Panc1 (cell line): ENCODE data around the gene PARVG. TPM values are rescaled to one million over a fixed set of nuclear protein-coding genes. Genes with fewer than 3 reads are reported as not detected.

Experiments used
- ATAC-seq: fragments of 200-7000 bp; cut with Tn5 transposase; 2 replicates; pipeline ENCODE4 v1.9.1; 2020; ENCODE audit warnings: mild to moderate bottlenecking, moderate library complexity
- BruUV-seq: library from RNA; stranded (reverse); fragments of 400-500 nt; replicated peaks from 2 replicates; lab custom pipeline; 2021; lab: Mats Ljungman, UMichigan
- CTCF ChIA-PET: fragments of 300-600 bp; sonication (Branson Sonifier 250); formaldehyde crosslinking; loops from one replicate; lab custom pipeline; 2022; ENCODE audit warnings: antibody characterized with exemption; lab: Charles Lee
- POLR2A ChIA-PET: fragments of 300-600 bp; sonication (Branson Sonifier 250); formaldehyde crosslinking; loops from one replicate; lab custom pipeline; 2022; ENCODE audit warnings: antibody characterized with exemption; lab: Charles Lee
- DNase-seq: peaks from one replicate; pipeline ENCODE4 v3.0.0-alpha.2; 2010; ENCODE audit warnings: low read depth, low spot score
- H3K27ac ChIP-seq: 2 replicates; pipeline ENCODE4 v1.5.1; 2011; ENCODE audit warnings: mild to moderate bottlenecking, low read length, inconsistent platforms
- H3K27me3 ChIP-seq: fragments of 200-500 bp; sonication (Bioruptor generic); 2 replicates; pipeline ENCODE4 v1.6.0; 2014; ENCODE audit warnings: low read length, inconsistent platforms; ENCODE audit not compliant: control insufficient read depth, insufficient read depth
- H3K36me3 ChIP-seq: fragments of 200-500 bp; sonication (Bioruptor generic); 2 replicates; pipeline ENCODE4 v1.5.1; 2014; ENCODE audit warnings: inconsistent platforms, mild to moderate bottlenecking, low read length, moderate library complexity; ENCODE audit not compliant: control insufficient read depth, insufficient read depth
- H3K4me1 ChIP-seq: 2 replicates; pipeline ENCODE4 v1.5.1; 2011; ENCODE audit warnings: inconsistent platforms, mild to moderate bottlenecking, low read length, moderate library complexity; ENCODE audit not compliant: control insufficient read depth, insufficient read depth
- H3K4me3 ChIP-seq, 2 experiments: 2 replicates each; pipeline ENCODE4 v1.5.1; 2011 to 2012; ENCODE audit warnings: low read depth in 2 of 2, low read length in 2 of 2, mild to moderate bottlenecking in 2 of 2, inconsistent platforms in 1 of 2, moderate library complexity in 1 of 2
- H3K9me3 ChIP-seq: fragments of 200-500 bp; sonication (Bioruptor generic); 2 replicates; pipeline ENCODE4 v1.5.1; 2014; ENCODE audit warnings: low read depth, mild to moderate bottlenecking, inconsistent platforms, low read length, moderate library complexity; ENCODE audit not compliant: control insufficient read depth, insufficient read depth
- POLR2AphosphoS5 ChIP-seq: IDR thresholded peaks from 2 replicates; pipeline ENCODE4 v1.6.1; 2012; ENCODE audit warnings: mild to moderate bottlenecking, low read depth, low read length, moderate library complexity
- SIN3A ChIP-seq: IDR thresholded peaks from 2 replicates; pipeline ENCODE4 v1.6.1; 2012; ENCODE audit warnings: low read depth, mild to moderate bottlenecking, low read length, moderate library complexity, borderline replicate concordance; ENCODE audit not compliant: insufficient read depth
- TCF7L2 ChIP-seq: IDR thresholded peaks from 2 replicates; pipeline ENCODE4 v1.6.1; 2011; ENCODE audit warnings: mild to moderate bottlenecking, low read depth, low read length, inconsistent platforms
- in situ Hi-C: cut with HindIII; loops from 2 replicates; pipeline ENCODE4 v1.10.0; 2016; ENCODE audit warnings: low sequenced_read_pairs, low pct_unique_long_range_greater_than_20kb
- intact Hi-C: fragments of 100-400 bp; cut with micrococcal nuclease; formaldehyde crosslinking; loops from one replicate; pipeline ENCODE4 v1.10.0; 2022; ENCODE audit not compliant: unreplicated experiment
- total RNA-seq: library from RNA; stranded (reverse); gene quantifications from one replicate; pipeline ENCODE4 v1.2.1, GENCODE V29; 2021; ENCODE audit not compliant: unreplicated experiment
- TF ChIP-seq, protein P1 (sequence below), 2 experiments: IDR thresholded peaks; 2 replicates each; pipeline ENCODE4 v1.6.1; 2011 to 2012; ENCODE audit warnings: low read depth in 2 of 2, control low read depth in 1 of 2, low read length in 1 of 2, mild to moderate bottlenecking in 1 of 2, moderate library complexity in 1 of 2; ENCODE audit not compliant: insufficient read depth in 1 of 2
- TF ChIP-seq, protein P2 (sequence below): fragments of 450-650 bp; IDR thresholded peaks from 2 replicates; pipeline ENCODE4 v1.5.1; 2017; ENCODE audit warnings: mild to moderate bottlenecking

Gene PARVG
- total RNA-seq, 1 experiment from 2014 or later, result 0.21 TPM

DNA sequence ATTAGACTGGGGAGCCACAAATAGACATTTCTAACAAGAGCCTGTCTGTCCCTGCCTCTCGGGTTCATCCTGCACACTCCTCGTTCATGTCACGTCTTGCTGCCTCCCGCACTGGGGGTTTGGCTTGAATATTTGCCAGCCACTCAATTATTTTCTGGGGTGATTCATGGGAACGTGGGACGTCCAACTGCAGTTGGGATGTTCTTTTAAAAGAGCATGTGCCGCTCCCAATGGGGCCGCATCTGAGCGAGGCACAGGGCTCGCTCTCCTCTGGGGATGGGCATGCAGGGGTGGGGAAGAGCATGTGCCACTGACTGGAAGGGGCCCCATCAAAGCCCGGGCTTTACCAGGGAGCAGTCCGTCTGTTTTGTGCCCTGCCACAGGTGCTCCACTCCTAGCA, 43.4 kb downstream of the PARVG start:
- in situ Hi-C loops, result no loop called here
- Histone ChIP-seq H3K36me3 (no peaks in the 10 kb centered on the region), H3K4me3 (no peak overlapping the region), H3K27me3 (no peaks in the 10 kb centered on the region), H3K9me3 (no peaks in the 10 kb centered on the region), H3K27ac (no peak overlapping the region), H3K4me1 (no peaks in the 10 kb centered on the region)
- TF ChIP-seq SIN3A, result no peak
- TF ChIP-seq, protein P1, sequence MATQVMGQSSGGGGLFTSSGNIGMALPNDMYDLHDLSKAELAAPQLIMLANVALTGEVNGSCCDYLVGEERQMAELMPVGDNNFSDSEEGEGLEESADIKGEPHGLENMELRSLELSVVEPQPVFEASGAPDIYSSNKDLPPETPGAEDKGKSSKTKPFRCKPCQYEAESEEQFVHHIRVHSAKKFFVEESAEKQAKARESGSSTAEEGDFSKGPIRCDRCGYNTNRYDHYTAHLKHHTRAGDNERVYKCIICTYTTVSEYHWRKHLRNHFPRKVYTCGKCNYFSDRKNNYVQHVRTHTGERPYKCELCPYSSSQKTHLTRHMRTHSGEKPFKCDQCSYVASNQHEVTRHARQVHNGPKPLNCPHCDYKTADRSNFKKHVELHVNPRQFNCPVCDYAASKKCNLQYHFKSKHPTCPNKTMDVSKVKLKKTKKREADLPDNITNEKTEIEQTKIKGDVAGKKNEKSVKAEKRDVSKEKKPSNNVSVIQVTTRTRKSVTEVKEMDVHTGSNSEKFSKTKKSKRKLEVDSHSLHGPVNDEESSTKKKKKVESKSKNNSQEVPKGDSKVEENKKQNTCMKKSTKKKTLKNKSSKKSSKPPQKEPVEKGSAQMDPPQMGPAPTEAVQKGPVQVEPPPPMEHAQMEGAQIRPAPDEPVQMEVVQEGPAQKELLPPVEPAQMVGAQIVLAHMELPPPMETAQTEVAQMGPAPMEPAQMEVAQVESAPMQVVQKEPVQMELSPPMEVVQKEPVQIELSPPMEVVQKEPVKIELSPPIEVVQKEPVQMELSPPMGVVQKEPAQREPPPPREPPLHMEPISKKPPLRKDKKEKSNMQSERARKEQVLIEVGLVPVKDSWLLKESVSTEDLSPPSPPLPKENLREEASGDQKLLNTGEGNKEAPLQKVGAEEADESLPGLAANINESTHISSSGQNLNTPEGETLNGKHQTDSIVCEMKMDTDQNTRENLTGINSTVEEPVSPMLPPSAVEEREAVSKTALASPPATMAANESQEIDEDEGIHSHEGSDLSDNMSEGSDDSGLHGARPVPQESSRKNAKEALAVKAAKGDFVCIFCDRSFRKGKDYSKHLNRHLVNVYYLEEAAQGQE (IDR thresholded peaks at IDR 0.05; ENCODE audit: insufficient read depth in 1 of 2, low read depth in 2 of 2, low read length in 1 of 2), result no peak
- TF ChIP-seq, protein P2, sequence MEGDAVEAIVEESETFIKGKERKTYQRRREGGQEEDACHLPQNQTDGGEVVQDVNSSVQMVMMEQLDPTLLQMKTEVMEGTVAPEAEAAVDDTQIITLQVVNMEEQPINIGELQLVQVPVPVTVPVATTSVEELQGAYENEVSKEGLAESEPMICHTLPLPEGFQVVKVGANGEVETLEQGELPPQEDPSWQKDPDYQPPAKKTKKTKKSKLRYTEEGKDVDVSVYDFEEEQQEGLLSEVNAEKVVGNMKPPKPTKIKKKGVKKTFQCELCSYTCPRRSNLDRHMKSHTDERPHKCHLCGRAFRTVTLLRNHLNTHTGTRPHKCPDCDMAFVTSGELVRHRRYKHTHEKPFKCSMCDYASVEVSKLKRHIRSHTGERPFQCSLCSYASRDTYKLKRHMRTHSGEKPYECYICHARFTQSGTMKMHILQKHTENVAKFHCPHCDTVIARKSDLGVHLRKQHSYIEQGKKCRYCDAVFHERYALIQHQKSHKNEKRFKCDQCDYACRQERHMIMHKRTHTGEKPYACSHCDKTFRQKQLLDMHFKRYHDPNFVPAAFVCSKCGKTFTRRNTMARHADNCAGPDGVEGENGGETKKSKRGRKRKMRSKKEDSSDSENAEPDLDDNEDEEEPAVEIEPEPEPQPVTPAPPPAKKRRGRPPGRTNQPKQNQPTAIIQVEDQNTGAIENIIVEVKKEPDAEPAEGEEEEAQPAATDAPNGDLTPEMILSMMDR, result no peak
- TF ChIP-seq POLR2AphosphoS5, result no peak
- no peak for TF ChIP-seq TCF7L2
- intact Hi-C loops, result no loop called here
- BruUV-seq, result no TSS peak
- no peak for DNase-seq
- ChIA-PET CTCF (interaction anchor here (0.5 kb wide), 1 partner anchor 727 kb away, joined by 4 read pairs; no protein-coding TSS in a partner anchor), POLR2A (no interaction called here)
- no peak for ATAC-seq

DNA sequence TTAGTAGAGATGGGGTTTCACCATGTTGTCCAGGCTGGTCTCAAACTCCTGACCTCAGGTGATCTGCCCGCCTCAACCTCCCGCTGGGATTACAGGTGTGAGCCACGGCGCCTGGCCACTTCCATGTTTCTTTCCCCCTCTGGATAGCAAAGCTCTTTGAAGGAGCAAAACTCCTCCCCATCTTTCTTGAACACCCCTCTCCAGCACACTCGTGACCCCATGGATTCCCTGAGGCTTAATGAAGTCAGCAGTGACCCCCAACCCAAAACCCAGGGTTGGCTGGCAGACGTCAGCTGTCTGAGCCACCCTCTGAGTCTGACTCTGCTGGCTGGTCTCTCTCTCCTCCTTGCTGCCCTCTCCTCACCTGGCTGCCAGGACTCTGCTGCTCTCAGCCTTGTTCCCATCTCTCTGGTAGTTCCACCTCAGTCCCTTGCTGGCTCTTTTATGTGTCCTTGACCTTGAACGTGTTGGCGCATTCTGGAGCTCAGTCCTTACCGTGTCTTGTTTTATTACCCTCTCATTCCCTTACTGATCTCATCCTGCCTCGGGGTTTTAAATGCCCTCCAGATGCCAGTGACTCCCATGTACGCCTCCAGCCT, 44.5 kb downstream of the PARVG start:
- Histone ChIP-seq H3K27ac (no peak overlapping the region), H3K9me3 (no peaks in the 10 kb centered on the region), H3K4me3 (no peak overlapping the region), H3K27me3 (no peaks in the 10 kb centered on the region), H3K4me1 (no peaks in the 10 kb centered on the region), H3K36me3 (no peaks in the 10 kb centered on the region)
- ATAC-seq (no peak), DNase-seq (no peak)
- intact Hi-C loops (no loop called here), in situ Hi-C loops (no loop called here)
- BruUV-seq, result no TSS peak
- POLR2A ChIA-PET, result no interaction called here
- CTCF ChIA-PET, result no interaction called here
- no peak for TF ChIP-seq POLR2AphosphoS5
- TF ChIP-seq, protein P1 (IDR thresholded peaks at IDR 0.05; ENCODE audit: insufficient read depth in 1 of 2, low read depth in 2 of 2, low read length in 1 of 2), result no peak
- TF ChIP-seq TCF7L2, result no peak
